Effector memory CD8-positive, alpha-beta T cell (primary cell): Measurements from ENCODE around the gene ANKRD60.

Experiments
- ATAC-seq: fragments of 150-1000 bp; cut with Tn5 transposase; replicated peaks from 2 replicates; pipeline ENCODE4 v1.10.0; 2021; ENCODE audit warnings: mild to moderate bottlenecking, moderate library complexity
- DNase-seq, 3 experiments: peaks; one replicate each; pipeline ENCODE4 v3.0.0; 2021
- H3K27ac Mint-ChIP-seq, 2 donors: one replicate each; pipeline ENCODE4 v1.8.0; 2022; ENCODE audit warnings: mild to moderate bottlenecking in 2 of 2, mixed read lengths in 2 of 2, moderate library complexity in 2 of 2
- H3K27me3 Mint-ChIP-seq, 2 donors: one replicate each; pipeline ENCODE4 v1.8.0; 2022; ENCODE audit warnings: mixed read lengths in 2 of 2
- H3K36me3 Mint-ChIP-seq: one replicate; pipeline ENCODE4 v1.8.0; 2022; ENCODE audit warnings: mild to moderate bottlenecking, moderate library complexity, mixed read lengths; ENCODE audit not compliant: insufficient read depth
- H3K4me1 Mint-ChIP-seq, 2 donors: one replicate each; pipeline ENCODE4 v1.8.0; 2022; ENCODE audit warnings: low read depth in 2 of 2, mixed read lengths in 2 of 2
- H3K4me3 Mint-ChIP-seq, 2 donors: one replicate each; pipeline ENCODE4 v1.8.0; 2022; ENCODE audit warnings: mild to moderate bottlenecking in 2 of 2, mixed read lengths in 2 of 2, moderate library complexity in 2 of 2
- H3K9me3 Mint-ChIP-seq, 2 donors: one replicate each; pipeline ENCODE4 v1.8.0; 2022; ENCODE audit warnings: mixed read lengths in 2 of 2

ANKRD60 gene

GRCh38 chr20:58224097-58224496, 4.4 kb downstream of the ANKRD60 start:
- H3K4me1 Mint-ChIP-seq: peaks cover 5% of the 10 kb centered on the region in 2 donors
- no peaks in the 10 kb centered on the region for H3K36me3 Mint-ChIP-seq
- no peak overlapping the region for H3K4me3 Mint-ChIP-seq
- H3K27me3 Mint-ChIP-seq: peaks cover 87 to 100% of the 10 kb centered on the region in 2 donors
- no peak for DNase-seq
- H3K9me3 Mint-ChIP-seq: no peaks in the 10 kb centered on the region
- H3K27ac Mint-ChIP-seq: no peak overlapping the region
- ATAC-seq: no peak

GRCh38 chr20:58223358-58223941, 5.0 kb downstream of the ANKRD60 start:
- Mint-ChIP-seq H3K27me3 (peaks cover 89 to 100% of the 10 kb centered on the region in 2 donors), H3K27ac (no peak overlapping the region), H3K4me1 (no peaks in the 10 kb centered on the region), H3K36me3 (no peaks in the 10 kb centered on the region), H3K4me3 (no peak overlapping the region), H3K9me3 (no peaks in the 10 kb centered on the region)
- no peak for DNase-seq
- ATAC-seq: no peak

DNA sequence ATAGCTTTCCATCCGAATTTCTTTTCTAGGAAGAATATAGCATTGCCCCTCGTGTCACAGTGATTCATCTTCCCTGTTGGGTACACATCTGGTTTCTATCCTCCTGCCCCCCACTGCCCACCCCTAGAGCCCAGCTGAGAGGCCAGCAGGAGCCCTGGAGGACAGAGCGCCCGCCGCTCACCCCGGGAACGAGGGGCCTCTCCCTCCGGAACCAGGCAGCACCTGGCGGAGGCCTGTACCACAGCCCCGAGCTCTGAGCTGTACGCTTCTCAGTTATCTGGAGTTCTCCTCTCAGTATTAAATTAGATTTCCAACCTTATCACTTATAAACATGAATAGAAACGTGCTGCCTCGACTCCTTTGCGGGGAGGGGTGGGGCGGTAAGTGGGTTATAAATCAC, 6.0 kb downstream of the ANKRD60 start:
- Mint-ChIP-seq H3K4me3 (no peak overlapping the region), H3K27me3 (peaks cover 88 to 100% of the 10 kb centered on the region in 2 donors)
- ATAC-seq: no peak

GRCh38 chr20:58219342-58219700, 9.1 kb downstream of the ANKRD60 start:
- Mint-ChIP-seq H3K9me3 (no peaks in the 10 kb centered on the region), H3K27me3 (peaks cover 58 to 100% of the 10 kb centered on the region in 2 donors)

More for the DNA sequence above, 6.0 kb downstream of the ANKRD60 start:
- Mint-ChIP-seq H3K27ac (no peak overlapping the region), H3K9me3 (no peaks in the 10 kb centered on the region), H3K36me3 (no peaks in the 10 kb centered on the region), H3K4me1 (no peaks in the 10 kb centered on the region)
- no peak for DNase-seq

GRCh38 chr20:58218665-58219341, 9.7 kb downstream of the ANKRD60 start:
- Mint-ChIP-seq H3K27ac (no peak overlapping the region), H3K9me3 (no peaks in the 10 kb centered on the region), H3K27me3 (peaks cover 61 to 100% of the 10 kb centered on the region in 2 donors), H3K36me3 (no peaks in the 10 kb centered on the region), H3K4me1 (no peaks in the 10 kb centered on the region), H3K4me3 (no peak overlapping the region)
- DNase-seq: no peak
- ATAC-seq: no peak

More at GRCh38 chr20:58219342-58219700, 9.1 kb downstream of the ANKRD60 start:
- ATAC-seq (no peak), DNase-seq (no peak)
- no peaks in the 10 kb centered on the region for H3K36me3 Mint-ChIP-seq
- H3K27ac Mint-ChIP-seq: no peak overlapping the region
- no peaks in the 10 kb centered on the region for H3K4me1 Mint-ChIP-seq
- H3K4me3 Mint-ChIP-seq: no peak overlapping the region

GRCh38 chr20:58216334-58216733, 12.1 kb downstream of the ANKRD60 start:
- Mint-ChIP-seq H3K4me3 (no peak overlapping the region), H3K27ac (no peak overlapping the region), H3K27me3 (peaks cover 48 to 92% of the 10 kb centered on the region in 2 donors), H3K4me1 (no peaks in the 10 kb centered on the region), H3K9me3 (no peaks in the 10 kb centered on the region), H3K36me3 (peaks cover 2% of the 10 kb centered on the region)
- ATAC-seq (no peak), DNase-seq (no peak)

- Mint-ChIP-seq H3K27me3 (peaks cover 48 to 92% of the 10 kb centered on the region in 2 donors), H3K9me3 (no peaks in the 10 kb centered on the region), H3K36me3 (peaks cover 2% of the 10 kb centered on the region), H3K4me1 (no peaks in the 10 kb centered on the region), H3K4me3 (no peak overlapping the region), H3K27ac (no peak overlapping the region)
- ATAC-seq (no peak), DNase-seq (no peak)
Observed at GRCh38 chr20:58215116-58215515, 13.3 kb downstream of the ANKRD60 start.

DNA sequence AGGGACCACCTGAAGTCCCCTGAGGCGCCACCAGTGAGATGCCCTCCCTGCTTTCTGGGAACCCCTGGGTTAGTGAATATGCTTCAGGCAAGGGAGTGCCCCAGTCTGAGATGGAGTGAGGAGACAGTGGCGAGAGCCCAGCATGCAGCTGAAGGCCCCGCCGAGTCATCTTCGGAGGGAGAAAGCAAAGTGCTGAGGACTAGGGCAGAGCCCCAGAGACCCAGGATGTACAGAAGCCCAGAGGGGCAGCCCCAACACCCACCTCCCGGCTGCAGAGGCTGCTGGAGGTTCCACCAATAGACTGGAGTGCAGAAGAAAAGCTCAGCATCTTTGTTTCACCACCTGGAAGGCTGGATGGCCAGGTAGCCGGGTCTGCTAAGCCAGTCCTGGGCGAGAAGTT, 14.1 kb downstream of the ANKRD60 start:
- peaks cover 2% of the 10 kb centered on the region for H3K36me3 Mint-ChIP-seq
- DNase-seq (no peak), ATAC-seq (no peak)
- H3K4me3 Mint-ChIP-seq: no peak overlapping the region
- H3K27ac Mint-ChIP-seq: no peak overlapping the region
- H3K9me3 Mint-ChIP-seq: no peaks in the 10 kb centered on the region
- peaks cover 0 to 3% of the 10 kb centered on the region in 2 donors for H3K4me1 Mint-ChIP-seq
- H3K27me3 Mint-ChIP-seq: peaks cover 40 to 86% of the 10 kb centered on the region in 2 donors

GRCh38 chr20:58213716-58214115, 14.7 kb downstream of the ANKRD60 start:
- Mint-ChIP-seq H3K27me3 (peaks cover 34 to 80% of the 10 kb centered on the region in 2 donors), H3K4me3 (no peak overlapping the region), H3K27ac (no peak overlapping the region), H3K4me1 (peaks cover 0 to 3% of the 10 kb centered on the region in 2 donors), H3K36me3 (peaks cover 2% of the 10 kb centered on the region), H3K9me3 (no peaks in the 10 kb centered on the region)
- ATAC-seq (no peak), DNase-seq (no peak)

- Mint-ChIP-seq H3K27ac (no peak overlapping the region), H3K9me3 (no peaks in the 10 kb centered on the region), H3K4me3 (no peak overlapping the region), H3K4me1 (peaks cover 0 to 3% of the 10 kb centered on the region in 2 donors), H3K36me3 (peaks cover 2% of the 10 kb centered on the region), H3K27me3 (peaks cover 28 to 75% of the 10 kb centered on the region in 2 donors)
- DNase-seq (no peak), ATAC-seq (no peak)
Observed at GRCh38 chr20:58213121-58213520, 15.3 kb downstream of the ANKRD60 start.

- Mint-ChIP-seq H3K4me3 (no peak overlapping the region), H3K9me3 (no peaks in the 10 kb centered on the region), H3K36me3 (peaks cover 2% of the 10 kb centered on the region), H3K27me3 (peaks cover 27 to 70% of the 10 kb centered on the region in 2 donors), H3K4me1 (peaks cover 0 to 3% of the 10 kb centered on the region in 2 donors), H3K27ac (no peak overlapping the region)
- ATAC-seq (no peak), DNase-seq (no peak)
Observed at GRCh38 chr20:58212636-58213035, 15.8 kb downstream of the ANKRD60 start.

- Mint-ChIP-seq H3K4me1 (peaks cover 0 to 3% of the 10 kb centered on the region in 2 donors), H3K9me3 (no peaks in the 10 kb centered on the region), H3K36me3 (peaks cover 2% of the 10 kb centered on the region), H3K27me3 (peaks cover 24 to 47% of the 10 kb centered on the region in 2 donors), H3K27ac (no peak overlapping the region), H3K4me3 (no peak overlapping the region)
- ATAC-seq (no peak), DNase-seq (no peak)
Observed at GRCh38 chr20:58210398-58210747, 18.1 kb downstream of the ANKRD60 start.

DNA sequence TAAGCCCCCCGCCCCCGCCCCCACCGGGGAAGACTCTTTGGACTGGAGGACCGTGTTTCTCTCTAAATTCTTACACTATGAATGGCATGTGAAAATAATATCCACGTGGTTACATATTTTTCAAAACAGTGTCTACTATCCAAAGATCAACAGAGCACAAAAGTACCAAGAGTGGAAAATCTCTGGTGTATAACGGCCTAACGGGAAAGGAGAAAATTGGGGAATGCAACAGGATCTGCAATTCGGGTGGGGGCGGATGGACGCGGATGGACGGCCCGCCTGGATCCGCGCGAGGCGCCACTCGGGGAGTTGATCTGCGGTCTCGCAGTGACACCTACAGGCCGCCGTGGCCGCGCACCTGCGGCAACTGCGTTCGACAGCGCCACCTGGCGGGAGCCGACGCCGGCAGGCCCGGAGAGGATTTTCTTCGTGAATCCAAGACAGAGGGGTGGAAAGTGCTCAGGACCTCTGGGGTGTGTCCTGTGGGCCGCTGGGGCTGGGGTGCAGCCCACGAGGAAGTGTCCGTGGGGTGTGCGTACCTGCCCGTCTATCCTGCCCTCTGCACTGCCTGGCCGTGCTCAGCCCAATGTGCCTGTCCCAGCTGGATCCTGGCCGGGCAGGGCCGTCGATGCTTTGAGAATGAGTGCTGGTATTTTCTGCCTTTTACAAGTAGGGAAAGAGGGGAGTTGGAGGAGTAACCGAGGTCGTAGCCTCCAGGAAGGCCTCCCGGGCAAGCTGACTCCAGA, 18.6 kb downstream of the ANKRD60 start:
- ATAC-seq: peak; percentile 92
- peak; percentile 86 to 90 (median 87) for DNase-seq
- Mint-ChIP-seq H3K4me1 (peaks cover 0 to 3% of the 10 kb centered on the region in 2 donors), H3K27me3 (peaks cover 24 to 47% of the 10 kb centered on the region in 2 donors), H3K4me3 (peak overlapping the region in 1 of 2 donors; percentile 11), H3K36me3 (peaks cover 2% of the 10 kb centered on the region), H3K27ac (peak overlapping the region in 1 of 2 donors; percentile 42), H3K9me3 (no peaks in the 10 kb centered on the region)

- Mint-ChIP-seq H3K27ac (no peak overlapping the region), H3K4me3 (no peak overlapping the region), H3K27me3 (peaks cover 21 to 40% of the 10 kb centered on the region in 2 donors), H3K36me3 (peaks cover 2% of the 10 kb centered on the region), H3K4me1 (peaks cover 0 to 3% of the 10 kb centered on the region in 2 donors), H3K9me3 (no peaks in the 10 kb centered on the region)
- ATAC-seq: no peak
- no peak for DNase-seq
Observed at GRCh38 chr20:58208944-58209343, 19.5 kb downstream of the ANKRD60 start.
